Esophagus squamous epithelium (tissue), 4 donors: ENCODE measurements around the gene CNTNAP3B.
"Not testable (repeated sequence)": the region's sequence is repeated elsewhere in the genome, so short reads cannot be mapped to it uniquely, and the experiment has no call there.

Experiments used
- CTCF ChIP-seq, 6 experiments: fragments of 450-650 bp in 4 of 6; fragments of 200-600 bp in 2 of 6; sonication (generic) in 2 of 6; IDR thresholded peaks; one replicate each; pipeline ENCODE4 v1.5.1; 2016 to 2019; ENCODE audit warnings: antibody characterized with exemption in 6 of 6, mild to moderate bottlenecking in 4 of 6, moderate library complexity in 4 of 6
- POLR2A ChIP-seq, 4 donors: fragments of 450-650 bp; IDR thresholded peaks; one replicate each; pipeline ENCODE4 v1.6.1; 2017; ENCODE audit warnings: antibody characterized with exemption in 4 of 4, mild to moderate bottlenecking in 4 of 4, moderate library complexity in 3 of 4

- TF ChIP-seq CTCF, POLR2A (IDR thresholded peaks at IDR 0.05): not testable (repeated sequence)
Observed at GRCh38 chr9:41929172-41929571, 200.1 kb downstream of the CNTNAP3B start.
